ENCODE measurements around the gene NFIA. TPM values are rescaled to one million over a fixed set of nuclear protein-coding genes. Genes with fewer than 3 reads are reported as not detected.

Gene NFIA
- total and polyA plus RNA-seq, 2 of the 13 experiments (the other 11 are each of a cell fraction or from before 2014, with no cell fraction given) = 14.7 to 28.5 TPM

- 93% methylated on average over 2 of the region's 2 CpGs for WGBS (ENCODE audit: low lambda C conversion rate)
- Histone ChIP-seq H4K20me1 (ENCODE audit: insufficient read depth, low read length) (no peaks in the 10 kb centered on the region), H3K9me3 (ENCODE audit: low read length) (no peaks in the 10 kb centered on the region), H3K79me2 (ENCODE audit: insufficient read depth, low read length) (no peaks in the 10 kb centered on the region), H3K36me3 (replicated peaks in 1 of 2; ENCODE audit: control insufficient read depth in 1 of 2, insufficient read depth in 2 of 2, low read length in 2 of 2) (peaks cover 0 to 5% of the 10 kb centered on the region in 2 experiments; a peak in 4 of 5 replicates), H3K4me3 (replicated peaks in 1 of 3; ENCODE audit: insufficient read depth in 1 of 3, low read depth in 2 of 3, low read length in 3 of 3) (no peak overlapping the region), H2AFZ (ENCODE audit: low read length) (no peak overlapping the region), H3K27me3 (ENCODE audit: control insufficient read depth in 1 of 2, insufficient read depth in 2 of 2, low read length in 2 of 2) (no peaks in the 10 kb centered on the region), H3K4me1 (ENCODE audit: insufficient read depth, low read length) (peaks cover 33% of the 10 kb centered on the region), H3K9ac (ENCODE audit: insufficient read depth, low read depth, low read length) (no peak overlapping the region), H3K27ac (ENCODE audit: extremely low read length, insufficient read depth, low read length) (no peak overlapping the region), H3K4me2 (ENCODE audit: low read depth, low read length) (no peak overlapping the region)
- ChIA-PET CTCF (ENCODE audit: low intra/inter-chr PET ratio, low total read pairs) (no interaction called here), POLR2A (no interaction called here)
- in situ Hi-C loops (cut with HindIII; ENCODE audit: extremely low pct_ligation_motif_present, low pct_unique_long_range_greater_than_20kb) (no loop called here), intact Hi-C loops (cut with micrococcal nuclease; ENCODE audit: unreplicated experiment) (no loop called here)
- FAIRE-seq (no peak), ATAC-seq (no peak), DNase-seq (ENCODE audit: low spot score) (no peak)
- no TSS peak for BruUV-seq (replicated peaks)
- no peak for TF ChIP-seq ZNF552 (CRISPR knock-in tag; IDR thresholded peaks at IDR 0.05; ENCODE audit: borderline replicate concordance)
- TF ChIP-seq NFE2L2 (IDR thresholded peaks at IDR 0.05; ENCODE audit: low read length) = no peak
Measured at GRCh38 chr1:61376151-61376550, 293.8 kb downstream of the NFIA start.

- Histone ChIP-seq H4K20me1 (ENCODE audit: insufficient read depth, low read length) (no peaks in the 10 kb centered on the region), H3K9ac (ENCODE audit: insufficient read depth, low read depth, low read length) (no peak overlapping the region), H3K4me1 (ENCODE audit: insufficient read depth, low read length) (peaks cover 21% of the 10 kb centered on the region), H2AFZ (ENCODE audit: low read length) (no peak overlapping the region), H3K79me2 (ENCODE audit: insufficient read depth, low read length) (no peaks in the 10 kb centered on the region), H3K4me3 (replicated peaks in 1 of 3; ENCODE audit: insufficient read depth in 1 of 3, low read depth in 2 of 3, low read length in 3 of 3) (no peak overlapping the region), H3K4me2 (ENCODE audit: low read depth, low read length) (no peak overlapping the region), H3K27me3 (ENCODE audit: control insufficient read depth in 1 of 2, insufficient read depth in 2 of 2, low read length in 2 of 2) (no peaks in the 10 kb centered on the region), H3K9me3 (ENCODE audit: low read length) (no peaks in the 10 kb centered on the region), H3K36me3 (replicated peaks in 1 of 2; ENCODE audit: control insufficient read depth in 1 of 2, insufficient read depth in 2 of 2, low read length in 2 of 2) (peaks cover 0 to 2% of the 10 kb centered on the region in 2 experiments; a peak in 4 of 5 replicates), H3K27ac (ENCODE audit: extremely low read length, insufficient read depth, low read length) (no peak overlapping the region)
- ChIA-PET POLR2A (no interaction called here), CTCF (ENCODE audit: low intra/inter-chr PET ratio, low total read pairs) (no interaction called here)
- TF ChIP-seq ARHGAP35 (CRISPR knock-in tag; IDR thresholded peaks at IDR 0.05; ENCODE audit: borderline replicate concordance) (no peak), MAFK (conservative IDR thresholded peaks at IDR 0.05 in 1 of 2, IDR thresholded peaks at IDR 0.05 in 1 of 2; ENCODE audit: low read length in 2 of 2) (0 out of 4 replicates have a peak, but pooled peaks of 1 of the 2 experiments have one; percentile 9)
- 96% methylated on average over 7 of the region's 7 CpGs for WGBS (ENCODE audit: low lambda C conversion rate)
- no TSS peak for BruUV-seq (replicated peaks)
- in situ Hi-C loops (cut with HindIII; ENCODE audit: extremely low pct_ligation_motif_present, low pct_unique_long_range_greater_than_20kb) = no loop called here
- FAIRE-seq (no peak), DNase-seq (ENCODE audit: low spot score) (no peak), ATAC-seq (no peak)
- intact Hi-C loops (cut with micrococcal nuclease; ENCODE audit: unreplicated experiment) = no loop called here
Measured at GRCh38 chr1:61377242-61377958, 295.0 kb downstream of the NFIA start.
